BJ (cell line): ENCODE data around the gene ADRA2C. TPM values are rescaled to one million over a fixed set of nuclear protein-coding genes. Genes with fewer than 3 reads are reported as not detected.

ENCODE experiments used
- CTCF ChIA-PET: fragments of 350-600 bp; formaldehyde crosslinking; extraction: SDS; loops from one replicate; lab custom pipeline; 2021; ENCODE audit warnings: antibody characterized with exemption, inconsistent platforms; lab: Yijun Ruan, JAX
- POLR2A ChIA-PET: fragments of 300-600 bp; sonication (Branson Sonifier 250); formaldehyde crosslinking; extraction: SDS; loops from one replicate; lab custom pipeline; 2021; ENCODE audit warnings: antibody characterized with exemption; lab: Charles Lee
- DNase-seq: peaks from one replicate; pipeline ENCODE4 v3.0.0-alpha.2; 2011; ENCODE audit warnings: low read depth
- H3K27me3 ChIP-seq: 2 replicates; pipeline ENCODE4 v1.6.0; 2011; ENCODE audit warnings: low read length; ENCODE audit not compliant: control insufficient read depth, insufficient read depth
- H3K36me3 ChIP-seq: 2 replicates; pipeline ENCODE4 v1.5.1; 2011; ENCODE audit warnings: low read length; ENCODE audit not compliant: control insufficient read depth, insufficient read depth
- H3K4me3 ChIP-seq: 2 replicates; pipeline ENCODE4 v1.5.1; 2011; ENCODE audit warnings: low read depth, mild to moderate bottlenecking, control low read depth, low read length
- CTCF ChIP-seq: IDR thresholded peaks from 2 replicates; pipeline ENCODE4 v1.5.1; 2011; ENCODE audit warnings: low read depth, mild to moderate bottlenecking, control low read depth, inconsistent platforms, low read length, moderate library complexity; ENCODE audit not compliant: insufficient read depth
- polyA plus RNA-seq: library from polyadenylated mRNA; depleted of rRNA; stranded (reverse); fragments of >200 nt; gene quantifications from 2 replicates; pipeline ENCODE4 v1.2.3, GENCODE V29; 2011

The ADRA2C gene
- polyA plus RNA-seq, 1 experiment = 0.20 TPM

GRCh38 chr4:3796960-3797359, 30.8 kb downstream of the ADRA2C start:
- CTCF ChIA-PET = interaction anchor here (1.2 kb wide), 1 partner anchor 84 kb away, joined by 3 read pairs; no protein-coding TSS in a partner anchor

GRCh38 chr4:3797831-3798790, 31.9 kb downstream of the ADRA2C start:
- H3K27me3 ChIP-seq = peaks cover 2% of the 10 kb centered on the region
- POLR2A ChIA-PET = no interaction called here
- DNase-seq = no peak
- no peaks in the 10 kb centered on the region for H3K36me3 ChIP-seq
- H3K4me3 ChIP-seq = no peak overlapping the region
- CTCF ChIA-PET = interaction anchor here (1.2 kb wide), 1 partner anchor 82 kb away, joined by 3 read pairs; no protein-coding TSS in a partner anchor
- TF ChIP-seq CTCF = no peak

More at GRCh38 chr4:3796960-3797359, 30.8 kb downstream of the ADRA2C start:
- H3K27me3 ChIP-seq = peaks cover 2% of the 10 kb centered on the region
- no peaks in the 10 kb centered on the region for H3K36me3 ChIP-seq
- DNase-seq = no peak
- POLR2A ChIA-PET = no interaction called here
- TF ChIP-seq CTCF = no peak
- no peak overlapping the region for H3K4me3 ChIP-seq

GRCh38 chr4:3799496-3799895, 33.3 kb downstream of the ADRA2C start:
- no peak for TF ChIP-seq CTCF
- H3K27me3 ChIP-seq = peaks cover 2% of the 10 kb centered on the region
- no peak overlapping the region for H3K4me3 ChIP-seq
- POLR2A ChIA-PET = no interaction called here
- H3K36me3 ChIP-seq = no peaks in the 10 kb centered on the region
- CTCF ChIA-PET = no interaction called here
- no peak for DNase-seq

- Histone ChIP-seq H3K4me3 (no peak overlapping the region), H3K27me3 (peaks cover 2% of the 10 kb centered on the region), H3K36me3 (no peaks in the 10 kb centered on the region)
- no peak for TF ChIP-seq CTCF
- no peak for DNase-seq
- ChIA-PET POLR2A (no interaction called here), CTCF (no interaction called here)
These were observed 34.2 kb downstream of the ADRA2C start for GRCh38 chr4:3800351-3800750.

GRCh38 chr4:3801521-3801920, 35.3 kb downstream of the ADRA2C start:
- TF ChIP-seq CTCF = no peak
- CTCF ChIA-PET = no interaction called here
- POLR2A ChIA-PET = no interaction called here
- H3K27me3 ChIP-seq = peaks cover 2% of the 10 kb centered on the region
- H3K36me3 ChIP-seq = no peaks in the 10 kb centered on the region
- H3K4me3 ChIP-seq = no peak overlapping the region
- DNase-seq = no peak
